HEK293 (cell line): ENCODE data around the gene DSN1.
A peak's percentile ranks its signal among the peaks of the same experiment; 100 is the strongest.

Source experiments
- SCRT1 ChIP-seq: fragments of 450-650 bp; formaldehyde crosslinking; IDR thresholded peaks from 2 replicates; pipeline ENCODE4 v1.5.1; 2016; ENCODE audit warnings: missing biosample characterization, missing genetic modification characterization, borderline replicate concordance
- SCRT2 ChIP-seq: fragments of 450-650 bp; formaldehyde crosslinking; IDR thresholded peaks from 2 replicates; pipeline ENCODE4 v1.5.1; 2016; ENCODE audit warnings: missing biosample characterization, missing genetic modification characterization
- ZBTB21 ChIP-seq: fragments of 450-650 bp; formaldehyde crosslinking; IDR thresholded peaks from 2 replicates; pipeline ENCODE4 v1.5.1; 2017; ENCODE audit warnings: missing biosample characterization, missing genetic modification characterization
- ZNF112 ChIP-seq: fragments of 450-650 bp; formaldehyde crosslinking; IDR thresholded peaks from 2 replicates; pipeline ENCODE4 v1.5.0; 2017; ENCODE audit warnings: missing biosample characterization, missing genetic modification characterization
- ZNF202 ChIP-seq: fragments of 450-650 bp; formaldehyde crosslinking; IDR thresholded peaks from 2 replicates; pipeline ENCODE4 v1.5.1; 2016; ENCODE audit warnings: missing biosample characterization, missing genetic modification characterization, borderline replicate concordance
- ZNF221 ChIP-seq: fragments of 450-650 bp; formaldehyde crosslinking; IDR thresholded peaks from 2 replicates; pipeline ENCODE4 v1.5.1; 2017; ENCODE audit warnings: missing biosample characterization, missing genetic modification characterization, borderline replicate concordance
- ZNF416 ChIP-seq: fragments of 450-650 bp; formaldehyde crosslinking; IDR thresholded peaks from 2 replicates; pipeline ENCODE4 v1.5.1; 2016; ENCODE audit warnings: missing biosample characterization, missing genetic modification characterization
- ZNF426 ChIP-seq: fragments of 450-650 bp; formaldehyde crosslinking; IDR thresholded peaks from 2 replicates; pipeline ENCODE4 v1.5.1; 2017; ENCODE audit warnings: missing biosample characterization, missing genetic modification characterization, mild to moderate bottlenecking, inconsistent platforms, moderate library complexity
- ZNF510 ChIP-seq: fragments of 450-650 bp; formaldehyde crosslinking; IDR thresholded peaks from 2 replicates; pipeline ENCODE4 v1.5.1; 2018; ENCODE audit warnings: mild to moderate bottlenecking, missing genetic modification characterization, missing biosample characterization; ENCODE audit not compliant: insufficient replicate concordance
- ZNF544 ChIP-seq: fragments of 450-650 bp; formaldehyde crosslinking; IDR thresholded peaks from 2 replicates; pipeline ENCODE4 v1.5.0; 2017; ENCODE audit warnings: missing biosample characterization, missing genetic modification characterization
- ZNF561 ChIP-seq: fragments of 450-650 bp; IDR thresholded peaks from 2 replicates; pipeline ENCODE4 v1.5.1; 2018; ENCODE audit warnings: missing biosample characterization, missing genetic modification characterization, borderline replicate concordance
- ZNF571 ChIP-seq: fragments of 450-650 bp; formaldehyde crosslinking; IDR thresholded peaks from 2 replicates; pipeline ENCODE4 v1.5.0; 2017; ENCODE audit warnings: missing biosample characterization, missing genetic modification characterization
- ZNF623 ChIP-seq: fragments of 450-650 bp; formaldehyde crosslinking; IDR thresholded peaks from 2 replicates; pipeline ENCODE4 v1.5.1; 2016; ENCODE audit warnings: missing biosample characterization, missing genetic modification characterization
- ZNF626 ChIP-seq: fragments of 450-650 bp; sonication (Bioruptor Pico); formaldehyde crosslinking; IDR thresholded peaks from 2 replicates; pipeline ENCODE4 v1.5.1; 2018; ENCODE audit warnings: missing biosample characterization, missing genetic modification characterization, inconsistent platforms
- ZNF791 ChIP-seq: fragments of 450-650 bp; formaldehyde crosslinking; IDR thresholded peaks from 2 replicates; pipeline ENCODE4 v1.5.1; 2016; ENCODE audit warnings: missing biosample characterization, missing genetic modification characterization
- ZNF843 ChIP-seq: fragments of 450-650 bp; formaldehyde crosslinking; IDR thresholded peaks from 2 replicates; pipeline ENCODE4 v1.5.1; 2016; ENCODE audit warnings: missing biosample characterization, missing genetic modification characterization
- TF ChIP-seq, protein P1 (sequence below): fragments of 450-650 bp; formaldehyde crosslinking; optimal IDR thresholded peaks from 2 replicates; pipeline ENCODE3; 2016; ENCODE audit warnings: missing biosample characterization, mild to moderate bottlenecking, missing genetic modification characterization
- TF ChIP-seq, protein P2 (sequence below): fragments of 450-650 bp; formaldehyde crosslinking; IDR thresholded peaks from 2 replicates; pipeline ENCODE4 v1.5.1; 2016; ENCODE audit warnings: missing biosample characterization, missing genetic modification characterization
- TF ChIP-seq, protein P3 (sequence below): fragments of 450-650 bp; formaldehyde crosslinking; IDR thresholded peaks from 2 replicates; pipeline ENCODE4 v1.5.1; 2016; ENCODE audit warnings: missing biosample characterization, missing genetic modification characterization, borderline replicate concordance
- TF ChIP-seq, protein P4 (sequence below): fragments of 450-650 bp; formaldehyde crosslinking; IDR thresholded peaks from 2 replicates; pipeline ENCODE4 v1.5.1; 2016; ENCODE audit warnings: missing biosample characterization, missing genetic modification characterization
- TF ChIP-seq, protein P5 (sequence below): fragments of 450-650 bp; formaldehyde crosslinking; IDR thresholded peaks from 2 replicates; pipeline ENCODE4 v1.5.1; 2016; ENCODE audit warnings: missing biosample characterization, missing genetic modification characterization
- TF ChIP-seq, protein P6 (sequence below): fragments of 450-650 bp; formaldehyde crosslinking; IDR thresholded peaks from 2 replicates; pipeline ENCODE4 v1.5.1; 2016; ENCODE audit warnings: missing biosample characterization, missing genetic modification characterization
- TF ChIP-seq, protein P7 (sequence below): fragments of 450-650 bp; formaldehyde crosslinking; IDR thresholded peaks from 2 replicates; pipeline ENCODE4 v1.5.0; 2017; ENCODE audit warnings: missing biosample characterization, missing genetic modification characterization, borderline replicate concordance
- TF ChIP-seq, protein P8 (sequence below): fragments of 450-650 bp; formaldehyde crosslinking; IDR thresholded peaks from 2 replicates; pipeline ENCODE4 v1.5.1; 2016; ENCODE audit warnings: missing biosample characterization, missing genetic modification characterization

DSN1 gene

DNA sequence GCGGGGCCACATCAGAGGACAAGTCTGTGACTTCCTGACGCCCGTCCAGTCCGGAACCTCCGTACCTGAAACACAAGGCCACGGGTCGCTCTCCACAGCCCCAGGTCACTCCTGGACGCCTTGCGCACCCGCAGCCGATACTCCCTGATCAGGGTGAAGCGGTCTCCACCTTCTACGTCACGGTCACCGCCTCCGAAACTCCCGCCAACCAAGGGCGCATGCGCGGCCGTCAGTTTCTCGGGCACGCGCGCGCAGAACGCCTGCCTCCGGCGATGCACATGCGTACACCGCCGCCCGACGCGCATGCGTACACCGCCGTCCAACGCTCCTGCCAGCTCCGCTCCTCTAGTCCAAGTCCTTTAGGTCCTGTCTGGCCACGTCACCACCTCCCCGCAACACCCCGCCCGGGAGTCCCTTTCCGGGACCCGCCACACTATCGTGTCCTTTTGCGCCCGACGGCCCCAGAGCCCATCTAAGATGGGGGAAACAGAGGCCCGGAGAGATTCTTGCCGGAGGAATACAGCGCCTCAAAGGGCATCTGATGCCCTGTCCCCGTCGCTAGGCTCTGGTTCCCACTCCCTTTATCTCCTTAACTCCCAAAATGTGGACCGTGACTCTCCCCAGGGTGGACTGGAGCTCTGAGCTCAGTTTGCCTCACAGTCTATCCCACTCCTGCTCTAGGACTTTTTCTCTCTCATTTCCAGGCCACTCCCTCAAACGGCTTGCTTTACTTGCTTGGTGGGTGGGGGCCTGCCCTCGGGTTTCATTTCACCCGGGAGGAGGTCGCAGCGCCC lies at the start of gene DSN1 (continued):
- TF ChIP-seq, protein P1, sequence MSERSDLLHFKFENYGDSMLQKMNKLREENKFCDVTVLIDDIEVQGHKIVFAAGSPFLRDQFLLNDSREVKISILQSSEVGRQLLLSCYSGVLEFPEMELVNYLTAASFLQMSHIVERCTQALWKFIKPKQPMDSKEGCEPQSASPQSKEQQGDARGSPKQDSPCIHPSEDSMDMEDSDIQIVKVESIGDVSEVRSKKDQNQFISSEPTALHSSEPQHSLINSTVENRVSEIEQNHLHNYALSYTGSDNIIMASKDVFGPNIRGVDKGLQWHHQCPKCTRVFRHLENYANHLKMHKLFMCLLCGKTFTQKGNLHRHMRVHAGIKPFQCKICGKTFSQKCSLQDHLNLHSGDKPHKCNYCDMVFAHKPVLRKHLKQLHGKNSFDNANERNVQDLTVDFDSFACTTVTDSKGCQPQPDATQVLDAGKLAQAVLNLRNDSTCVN (tag by site-specific recombination): peak; percentile 86
- TF ChIP-seq ZNF623 (tag by site-specific recombination) (no peak), ZNF112 (tag by site-specific recombination) (no peak), SCRT2 (tag by site-specific recombination) (no peak), ZNF791 (tag by site-specific recombination) (no peak), ZNF510 (tag by site-specific recombination) (no peak), ZNF843 (tag by site-specific recombination) (no peak), ZBTB21 (tag by site-specific recombination) (peak; percentile 88), ZNF544 (tag by site-specific recombination) (no peak), ZNF561 (tag by site-specific recombination) (peak; percentile 71), ZNF416 (no peak), ZNF571 (tag by site-specific recombination) (no peak), SCRT1 (tag by site-specific recombination) (no peak), ZNF221 (tag by site-specific recombination) (no peak), ZNF202 (tag by site-specific recombination) (no peak), ZNF426 (tag by site-specific recombination) (no peak), ZNF626 (tag by site-specific recombination) (no peak)
- TF ChIP-seq, protein P2, sequence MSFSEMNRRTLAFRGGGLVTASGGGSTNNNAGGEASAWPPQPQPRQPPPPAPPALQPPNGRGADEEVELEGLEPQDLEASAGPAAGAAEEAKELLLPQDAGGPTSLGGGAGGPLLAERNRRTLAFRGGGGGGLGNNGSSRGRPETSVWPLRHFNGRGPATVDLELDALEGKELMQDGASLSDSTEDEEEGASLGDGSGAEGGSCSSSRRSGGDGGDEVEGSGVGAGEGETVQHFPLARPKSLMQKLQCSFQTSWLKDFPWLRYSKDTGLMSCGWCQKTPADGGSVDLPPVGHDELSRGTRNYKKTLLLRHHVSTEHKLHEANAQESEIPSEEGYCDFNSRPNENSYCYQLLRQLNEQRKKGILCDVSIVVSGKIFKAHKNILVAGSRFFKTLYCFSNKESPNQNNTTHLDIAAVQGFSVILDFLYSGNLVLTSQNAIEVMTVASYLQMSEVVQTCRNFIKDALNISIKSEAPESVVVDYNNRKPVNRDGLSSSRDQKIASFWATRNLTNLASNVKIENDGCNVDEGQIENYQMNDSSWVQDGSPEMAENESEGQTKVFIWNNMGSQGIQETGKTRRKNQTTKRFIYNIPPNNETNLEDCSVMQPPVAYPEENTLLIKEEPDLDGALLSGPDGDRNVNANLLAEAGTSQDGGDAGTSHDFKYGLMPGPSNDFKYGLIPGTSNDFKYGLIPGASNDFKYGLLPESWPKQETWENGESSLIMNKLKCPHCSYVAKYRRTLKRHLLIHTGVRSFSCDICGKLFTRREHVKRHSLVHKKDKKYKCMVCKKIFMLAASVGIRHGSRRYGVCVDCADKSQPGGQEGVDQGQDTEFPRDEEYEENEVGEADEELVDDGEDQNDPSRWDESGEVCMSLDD (tag by site-specific recombination): no peak; the same call in 1 of the 2 replicates
- TF ChIP-seq, protein P3, sequence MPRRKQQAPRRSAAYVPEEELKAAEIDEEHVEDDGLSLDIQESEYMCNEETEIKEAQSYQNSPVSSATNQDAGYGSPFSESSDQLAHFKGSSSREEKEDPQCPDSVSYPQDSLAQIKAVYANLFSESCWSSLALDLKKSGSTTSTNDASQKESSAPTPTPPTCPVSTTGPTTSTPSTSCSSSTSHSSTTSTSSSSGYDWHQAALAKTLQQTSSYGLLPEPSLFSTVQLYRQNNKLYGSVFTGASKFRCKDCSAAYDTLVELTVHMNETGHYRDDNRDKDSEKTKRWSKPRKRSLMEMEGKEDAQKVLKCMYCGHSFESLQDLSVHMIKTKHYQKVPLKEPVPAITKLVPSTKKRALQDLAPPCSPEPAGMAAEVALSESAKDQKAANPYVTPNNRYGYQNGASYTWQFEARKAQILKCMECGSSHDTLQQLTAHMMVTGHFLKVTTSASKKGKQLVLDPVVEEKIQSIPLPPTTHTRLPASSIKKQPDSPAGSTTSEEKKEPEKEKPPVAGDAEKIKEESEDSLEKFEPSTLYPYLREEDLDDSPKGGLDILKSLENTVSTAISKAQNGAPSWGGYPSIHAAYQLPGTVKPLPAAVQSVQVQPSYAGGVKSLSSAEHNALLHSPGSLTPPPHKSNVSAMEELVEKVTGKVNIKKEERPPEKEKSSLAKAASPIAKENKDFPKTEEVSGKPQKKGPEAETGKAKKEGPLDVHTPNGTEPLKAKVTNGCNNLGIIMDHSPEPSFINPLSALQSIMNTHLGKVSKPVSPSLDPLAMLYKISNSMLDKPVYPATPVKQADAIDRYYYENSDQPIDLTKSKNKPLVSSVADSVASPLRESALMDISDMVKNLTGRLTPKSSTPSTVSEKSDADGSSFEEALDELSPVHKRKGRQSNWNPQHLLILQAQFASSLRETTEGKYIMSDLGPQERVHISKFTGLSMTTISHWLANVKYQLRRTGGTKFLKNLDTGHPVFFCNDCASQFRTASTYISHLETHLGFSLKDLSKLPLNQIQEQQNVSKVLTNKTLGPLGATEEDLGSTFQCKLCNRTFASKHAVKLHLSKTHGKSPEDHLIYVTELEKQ: no peak
- TF ChIP-seq, protein P4, sequence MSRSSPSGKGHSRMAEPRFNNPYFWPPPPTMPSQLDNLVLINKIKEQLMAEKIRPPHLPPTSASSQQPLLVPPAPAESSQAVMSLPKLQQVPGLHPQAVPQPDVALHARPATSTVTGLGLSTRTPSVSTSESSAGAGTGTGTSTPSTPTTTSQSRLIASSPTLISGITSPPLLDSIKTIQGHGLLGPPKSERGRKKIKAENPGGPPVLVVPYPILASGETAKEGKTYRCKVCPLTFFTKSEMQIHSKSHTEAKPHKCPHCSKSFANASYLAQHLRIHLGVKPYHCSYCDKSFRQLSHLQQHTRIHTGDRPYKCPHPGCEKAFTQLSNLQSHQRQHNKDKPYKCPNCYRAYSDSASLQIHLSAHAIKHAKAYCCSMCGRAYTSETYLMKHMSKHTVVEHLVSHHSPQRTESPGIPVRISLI (tag by site-specific recombination): no peak
- TF ChIP-seq, protein P5, sequence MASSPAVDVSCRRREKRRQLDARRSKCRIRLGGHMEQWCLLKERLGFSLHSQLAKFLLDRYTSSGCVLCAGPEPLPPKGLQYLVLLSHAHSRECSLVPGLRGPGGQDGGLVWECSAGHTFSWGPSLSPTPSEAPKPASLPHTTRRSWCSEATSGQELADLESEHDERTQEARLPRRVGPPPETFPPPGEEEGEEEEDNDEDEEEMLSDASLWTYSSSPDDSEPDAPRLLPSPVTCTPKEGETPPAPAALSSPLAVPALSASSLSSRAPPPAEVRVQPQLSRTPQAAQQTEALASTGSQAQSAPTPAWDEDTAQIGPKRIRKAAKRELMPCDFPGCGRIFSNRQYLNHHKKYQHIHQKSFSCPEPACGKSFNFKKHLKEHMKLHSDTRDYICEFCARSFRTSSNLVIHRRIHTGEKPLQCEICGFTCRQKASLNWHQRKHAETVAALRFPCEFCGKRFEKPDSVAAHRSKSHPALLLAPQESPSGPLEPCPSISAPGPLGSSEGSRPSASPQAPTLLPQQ (tag by site-specific recombination): peak; percentile 54
- TF ChIP-seq, protein P6, sequence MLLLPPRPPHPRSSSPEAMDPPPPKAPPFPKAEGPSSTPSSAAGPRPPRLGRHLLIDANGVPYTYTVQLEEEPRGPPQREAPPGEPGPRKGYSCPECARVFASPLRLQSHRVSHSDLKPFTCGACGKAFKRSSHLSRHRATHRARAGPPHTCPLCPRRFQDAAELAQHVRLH (tag by site-specific recombination): no peak
- TF ChIP-seq, protein P7, sequence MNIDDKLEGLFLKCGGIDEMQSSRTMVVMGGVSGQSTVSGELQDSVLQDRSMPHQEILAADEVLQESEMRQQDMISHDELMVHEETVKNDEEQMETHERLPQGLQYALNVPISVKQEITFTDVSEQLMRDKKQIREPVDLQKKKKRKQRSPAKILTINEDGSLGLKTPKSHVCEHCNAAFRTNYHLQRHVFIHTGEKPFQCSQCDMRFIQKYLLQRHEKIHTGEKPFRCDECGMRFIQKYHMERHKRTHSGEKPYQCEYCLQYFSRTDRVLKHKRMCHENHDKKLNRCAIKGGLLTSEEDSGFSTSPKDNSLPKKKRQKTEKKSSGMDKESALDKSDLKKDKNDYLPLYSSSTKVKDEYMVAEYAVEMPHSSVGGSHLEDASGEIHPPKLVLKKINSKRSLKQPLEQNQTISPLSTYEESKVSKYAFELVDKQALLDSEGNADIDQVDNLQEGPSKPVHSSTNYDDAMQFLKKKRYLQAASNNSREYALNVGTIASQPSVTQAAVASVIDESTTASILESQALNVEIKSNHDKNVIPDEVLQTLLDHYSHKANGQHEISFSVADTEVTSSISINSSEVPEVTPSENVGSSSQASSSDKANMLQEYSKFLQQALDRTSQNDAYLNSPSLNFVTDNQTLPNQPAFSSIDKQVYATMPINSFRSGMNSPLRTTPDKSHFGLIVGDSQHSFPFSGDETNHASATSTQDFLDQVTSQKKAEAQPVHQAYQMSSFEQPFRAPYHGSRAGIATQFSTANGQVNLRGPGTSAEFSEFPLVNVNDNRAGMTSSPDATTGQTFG (tag by site-specific recombination): no peak
- TF ChIP-seq, protein P8, sequence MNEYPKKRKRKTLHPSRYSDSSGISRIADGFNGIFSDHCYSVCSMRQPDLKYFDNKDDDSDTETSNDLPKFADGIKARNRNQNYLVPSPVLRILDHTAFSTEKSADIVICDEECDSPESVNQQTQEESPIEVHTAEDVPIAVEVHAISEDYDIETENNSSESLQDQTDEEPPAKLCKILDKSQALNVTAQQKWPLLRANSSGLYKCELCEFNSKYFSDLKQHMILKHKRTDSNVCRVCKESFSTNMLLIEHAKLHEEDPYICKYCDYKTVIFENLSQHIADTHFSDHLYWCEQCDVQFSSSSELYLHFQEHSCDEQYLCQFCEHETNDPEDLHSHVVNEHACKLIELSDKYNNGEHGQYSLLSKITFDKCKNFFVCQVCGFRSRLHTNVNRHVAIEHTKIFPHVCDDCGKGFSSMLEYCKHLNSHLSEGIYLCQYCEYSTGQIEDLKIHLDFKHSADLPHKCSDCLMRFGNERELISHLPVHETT (tag by site-specific recombination): no peak
